Colonic mucosa (tissue), 4 donors: ENCODE data around the gene HAUS7. TPM values are rescaled to one million over a fixed set of nuclear protein-coding genes. Genes with fewer than 3 reads are reported as not detected.

Experiments
- DNase-seq: peaks from one replicate; pipeline ENCODE4 v3.0.0-alpha.2; 2020
- H3K27ac ChIP-seq: fragments of 200-600 bp; one replicate; pipeline ENCODE4 v1.8.0; 2021
- H3K27me3 ChIP-seq: fragments of 200-600 bp; one replicate; pipeline ENCODE4 v1.8.0; 2021
- H3K36me3 ChIP-seq: fragments of 200-600 bp; one replicate; pipeline ENCODE4 v1.8.0; 2021
- H3K4me1 ChIP-seq: fragments of 200-600 bp; one replicate; pipeline ENCODE4 v1.8.0; 2021; ENCODE audit warnings: mild to moderate bottlenecking
- H3K4me3 ChIP-seq: fragments of 200-600 bp; one replicate; pipeline ENCODE4 v1.8.0; 2021
- H3K9ac ChIP-seq, 2 donors: one replicate each; pipeline ENCODE4 v1.7.0; 2013; ENCODE audit warnings: control low read depth in 2 of 2, low read depth in 2 of 2, low read length in 2 of 2
- H3K9me3 ChIP-seq: fragments of 200-600 bp; one replicate; pipeline ENCODE4 v1.8.0; 2021
- CTCF ChIP-seq: fragments of 200-600 bp; IDR thresholded peaks from one replicate; pipeline ENCODE4 v1.8.0; 2022; ENCODE audit warnings: antibody characterized with exemption, mild to moderate bottlenecking
- intact Hi-C: fragments of 100-400 bp; cut with DNase I; formaldehyde crosslinking; loops from one replicate; pipeline ENCODE4 v1.14.1; 2022
- total RNA-seq, 2 donors: library from RNA; stranded (reverse); fragmentation: NEBNext Ultra II Directional in 1 of 2; extraction: Animal tissue kit (Norgen Biotek cat#: 25700) in 1 of 2; gene quantifications; one replicate each; pipeline ENCODE4 v1.2.1, GENCODE V29; 2021
- donor health status: healthy.
- donor health status: DM: no; HTN: no; CAD: no.
- donor health status: DM: no; HTN: no; CAD: no.

The HAUS7 gene
- total RNA-seq, 2 donors from 2014 or later, result 18.9 to 47.8 TPM

- Histone ChIP-seq H3K27ac (no peak overlapping the region), H3K27me3 (no peaks in the 10 kb centered on the region), H3K9me3 (no peaks in the 10 kb centered on the region), H3K4me1 (no peaks in the 10 kb centered on the region), H3K36me3 (no peaks in the 10 kb centered on the region), H3K4me3 (no peak overlapping the region), H3K9ac (no peak overlapping the region)
- DNase-seq, result no peak
- no peak for TF ChIP-seq CTCF
- intact Hi-C loops, result no loop called here
Observed at GRCh38 chrX:153474266-153474665, 3.9 kb upstream of the HAUS7 start.

- no peak overlapping the region for H3K9ac ChIP-seq
- intact Hi-C loops, result no loop called here
- TF ChIP-seq CTCF, result no peak
- H3K36me3 ChIP-seq, result no peaks in the 10 kb centered on the region
- H3K4me3 ChIP-seq, result no peak overlapping the region
- no peaks in the 10 kb centered on the region for H3K9me3 ChIP-seq
- H3K27ac ChIP-seq, result no peak overlapping the region
- no peak for DNase-seq
- H3K4me1 ChIP-seq, result no peaks in the 10 kb centered on the region
- no peaks in the 10 kb centered on the region for H3K27me3 ChIP-seq
Observed at GRCh38 chrX:153473126-153473525, 2.8 kb upstream of the HAUS7 start.

- no peak overlapping the region for H3K9ac ChIP-seq
- no peaks in the 10 kb centered on the region for H3K4me1 ChIP-seq
- H3K27ac ChIP-seq, result no peak overlapping the region
- no peak for TF ChIP-seq CTCF
- no peaks in the 10 kb centered on the region for H3K9me3 ChIP-seq
- H3K27me3 ChIP-seq, result no peaks in the 10 kb centered on the region
- intact Hi-C loops, result no loop called here
- H3K36me3 ChIP-seq, result no peaks in the 10 kb centered on the region
- H3K4me3 ChIP-seq, result no peak overlapping the region
- DNase-seq, result no peak
Observed at GRCh38 chrX:153471663-153472280, 1.4 kb upstream of the HAUS7 start.

GRCh38 chrX:153469811-153470410 lies 465 bp downstream of the HAUS7 start:
- Histone ChIP-seq H3K4me1 (no peaks in the 10 kb centered on the region), H3K27ac (no peak overlapping the region), H3K9me3 (no peaks in the 10 kb centered on the region), H3K27me3 (no peaks in the 10 kb centered on the region), H3K9ac (peak overlapping the region; percentile 30 to 58), H3K4me3 (peak overlapping the region; percentile 60), H3K36me3 (no peaks in the 10 kb centered on the region)
- no peak for TF ChIP-seq CTCF
- intact Hi-C loops, result no loop called here
- DNase-seq, result no peak

- no peak overlapping the region for H3K27ac ChIP-seq
- no peaks in the 10 kb centered on the region for H3K27me3 ChIP-seq
- no peaks in the 10 kb centered on the region for H3K9me3 ChIP-seq
- H3K9ac ChIP-seq, result no peak overlapping the region
- intact Hi-C loops, result no loop called here
- no peaks in the 10 kb centered on the region for H3K36me3 ChIP-seq
- H3K4me3 ChIP-seq, result no peak overlapping the region
- no peak for DNase-seq
- no peaks in the 10 kb centered on the region for H3K4me1 ChIP-seq
- no peak for TF ChIP-seq CTCF
Observed at GRCh38 chrX:153468008-153468580, 2.3 kb downstream of the HAUS7 start.
